Measurements from ENCODE around the gene CCDC61.

DNA sequence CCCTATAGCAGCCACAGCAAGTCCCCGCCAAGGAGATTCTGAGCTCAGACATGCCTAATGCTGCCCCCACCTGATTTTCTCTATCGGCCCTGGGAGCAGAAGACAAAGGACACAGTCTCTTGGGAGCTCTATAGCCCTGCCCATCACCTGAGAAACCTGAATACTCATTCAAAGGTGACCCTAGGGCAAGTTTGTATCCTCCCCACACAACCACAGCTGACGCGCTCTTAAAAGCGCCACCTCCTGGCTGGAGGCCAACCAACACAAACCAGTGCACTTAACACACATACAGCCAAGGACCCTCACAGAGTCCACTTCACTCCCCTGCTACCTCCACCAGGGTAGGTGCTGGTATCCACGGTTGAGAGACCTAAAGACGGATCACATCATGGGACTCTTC, 54.3 kb downstream of the CCDC61 start:
- TF ChIP-seq EZH2 (IDR thresholded peaks at IDR 0.05; ENCODE audit: insufficient read depth, poor library complexity, severe bottlenecking) = no peak
- no peak for TF ChIP-seq EZH2phosphoT487 (IDR thresholded peaks at IDR 0.05; ENCODE audit: insufficient read depth, low read depth)

Measured in GM23248 (cell line).